Inferior parietal cortex (tissue), 1 donor: ENCODE data around the gene TRMT2A.
"Not testable (repeated sequence)": the region's sequence is repeated elsewhere in the genome, so short reads cannot be mapped to it uniquely, and the experiment has no call there.

Experiments
- DNase-seq: peaks from one replicate; pipeline ENCODE4 v3.0.0-alpha.2; 2016; ENCODE audit errors: extremely low spot score

The TRMT2A gene

GRCh38 chr22:20086101-20086599, 30.9 kb downstream of the TRMT2A start:
- no peak for DNase-seq

GRCh38 chr22:20085651-20086050, 31.4 kb downstream of the TRMT2A start:
- no peak for DNase-seq

- DNase-seq = no peak
These were observed 32.2 kb downstream of the TRMT2A start for GRCh38 chr22:20084547-20085413.

GRCh38 chr22:20083891-20084546, 33.0 kb downstream of the TRMT2A start:
- no peak for DNase-seq

GRCh38 chr22:20083157-20083890, 33.7 kb downstream of the TRMT2A start:
- no peak for DNase-seq

GRCh38 chr22:20080776-20081654, 36.0 kb downstream of the TRMT2A start:
- no peak for DNase-seq

- peak; percentile 34 for DNase-seq
These were observed 36.6 kb downstream of the TRMT2A start for GRCh38 chr22:20080445-20080775.

- DNase-seq = peak; percentile 96
These were observed 37.1 kb downstream of the TRMT2A start, which contains the start of gene DGCR8 for GRCh38 chr22:20079745-20080444. Gene DGCR8 (plus strand): TSS chr22:20080241. CDS start chr22:20085964, 5,723 bp downstream.

- DNase-seq = no peak
These were observed 40.3 kb downstream of the TRMT2A start for GRCh38 chr22:20076627-20077172.

GRCh38 chr22:20071524-20071972, 45.5 kb downstream of the TRMT2A start:
- DNase-seq = no peak

GRCh38 chr22:20069331-20070042, 47.5 kb downstream of the TRMT2A start:
- no peak for DNase-seq

- DNase-seq = no peak
These were observed 48.4 kb downstream of the TRMT2A start for GRCh38 chr22:20068640-20069039.

- not testable (repeated sequence) for DNase-seq
These were observed 49.7 kb downstream of the TRMT2A start for GRCh38 chr22:20067384-20067682.

GRCh38 chr22:20066617-20067383, 50.2 kb downstream of the TRMT2A start:
- DNase-seq = no peak

GRCh38 chr22:20065896-20066616, 51.0 kb downstream of the TRMT2A start:
- DNase-seq = no peak

- DNase-seq = no peak
These were observed 52.3 kb downstream of the TRMT2A start for GRCh38 chr22:20064545-20065262.

- DNase-seq = no peak
These were observed 52.9 kb downstream of the TRMT2A start for GRCh38 chr22:20064140-20064480.
